ENCODE data around the gene ALLC.
A peak's percentile ranks its signal among the peaks of the same experiment; 100 is the strongest.

DNA sequence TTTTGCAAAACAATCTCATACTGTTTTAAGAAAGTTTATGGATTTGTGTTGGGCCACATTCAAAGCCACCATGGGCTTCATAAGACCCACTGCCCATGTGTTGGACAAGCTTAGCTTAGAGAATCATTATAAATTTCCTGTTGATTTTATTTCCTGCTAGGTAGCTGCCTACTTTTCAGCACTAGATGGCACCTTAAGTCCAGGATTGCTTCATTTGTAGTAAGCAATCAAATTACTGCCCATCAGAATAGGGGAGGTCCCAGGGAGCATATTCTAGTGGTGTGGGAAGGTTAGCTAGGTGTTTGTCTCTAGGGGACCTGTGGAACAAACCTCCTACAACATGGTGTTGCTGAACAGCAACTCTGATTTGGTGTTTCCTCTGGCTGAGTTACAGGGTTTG is 34.4 kb downstream of the ALLC start:
- TF ChIP-seq, protein P1, sequence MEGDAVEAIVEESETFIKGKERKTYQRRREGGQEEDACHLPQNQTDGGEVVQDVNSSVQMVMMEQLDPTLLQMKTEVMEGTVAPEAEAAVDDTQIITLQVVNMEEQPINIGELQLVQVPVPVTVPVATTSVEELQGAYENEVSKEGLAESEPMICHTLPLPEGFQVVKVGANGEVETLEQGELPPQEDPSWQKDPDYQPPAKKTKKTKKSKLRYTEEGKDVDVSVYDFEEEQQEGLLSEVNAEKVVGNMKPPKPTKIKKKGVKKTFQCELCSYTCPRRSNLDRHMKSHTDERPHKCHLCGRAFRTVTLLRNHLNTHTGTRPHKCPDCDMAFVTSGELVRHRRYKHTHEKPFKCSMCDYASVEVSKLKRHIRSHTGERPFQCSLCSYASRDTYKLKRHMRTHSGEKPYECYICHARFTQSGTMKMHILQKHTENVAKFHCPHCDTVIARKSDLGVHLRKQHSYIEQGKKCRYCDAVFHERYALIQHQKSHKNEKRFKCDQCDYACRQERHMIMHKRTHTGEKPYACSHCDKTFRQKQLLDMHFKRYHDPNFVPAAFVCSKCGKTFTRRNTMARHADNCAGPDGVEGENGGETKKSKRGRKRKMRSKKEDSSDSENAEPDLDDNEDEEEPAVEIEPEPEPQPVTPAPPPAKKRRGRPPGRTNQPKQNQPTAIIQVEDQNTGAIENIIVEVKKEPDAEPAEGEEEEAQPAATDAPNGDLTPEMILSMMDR (conservative IDR thresholded peaks at IDR 0.05; ENCODE audit: low read depth, low read length), result peak; percentile 75
- TF ChIP-seq EZH2 (IDR thresholded peaks at IDR 0.05; ENCODE audit: low read length, unreplicated experiment) (no peak), EZH2phosphoT487 (IDR thresholded peaks at IDR 0.05; ENCODE audit: borderline replicate concordance, low read length) (no peak)

Measured in PC-3 (cell line).